ENCODE data around the gene ADCY1.

ADCY1 gene

GRCh38 chr7:45657890-45658715 is 83.9 kb downstream of the ADCY1 start:
- no peaks in the 10 kb centered on the region for H3K4me1 Mint-ChIP-seq
- no peak for ATAC-seq
- H3K36me3 Mint-ChIP-seq = no peaks in the 10 kb centered on the region
- no peaks in the 10 kb centered on the region for H3K9me3 Mint-ChIP-seq
- no peak overlapping the region for H3K27ac Mint-ChIP-seq
- peaks cover 8% of the 10 kb centered on the region for H3K27me3 Mint-ChIP-seq
- no peak overlapping the region for H3K4me3 Mint-ChIP-seq

GRCh38 chr7:45658716-45659495 is 84.7 kb downstream of the ADCY1 start:
- Mint-ChIP-seq H3K4me1 (no peaks in the 10 kb centered on the region), H3K27me3 (peaks cover 8% of the 10 kb centered on the region), H3K9me3 (no peaks in the 10 kb centered on the region), H3K36me3 (no peaks in the 10 kb centered on the region), H3K27ac (no peak overlapping the region), H3K4me3 (no peak overlapping the region)
- no peak for ATAC-seq

- Mint-ChIP-seq H3K36me3 (no peaks in the 10 kb centered on the region), H3K27ac (no peak overlapping the region), H3K9me3 (no peaks in the 10 kb centered on the region), H3K4me1 (no peaks in the 10 kb centered on the region), H3K4me3 (no peak overlapping the region), H3K27me3 (peaks cover 8% of the 10 kb centered on the region)
- no peak for ATAC-seq
Measured at GRCh38 chr7:45659496-45660139, 85.5 kb downstream of the ADCY1 start.

- Mint-ChIP-seq H3K36me3 (no peaks in the 10 kb centered on the region), H3K27ac (no peak overlapping the region)
- no peak for ATAC-seq
Measured at GRCh38 chr7:45660201-45660900, 86.2 kb downstream of the ADCY1 start.

GRCh38 chr7:45660901-45661211 is 86.7 kb downstream of the ADCY1 start:
- ATAC-seq = no peak
- Mint-ChIP-seq H3K27ac (no peak overlapping the region), H3K4me1 (no peaks in the 10 kb centered on the region), H3K9me3 (no peaks in the 10 kb centered on the region), H3K4me3 (no peak overlapping the region), H3K36me3 (no peaks in the 10 kb centered on the region), H3K27me3 (peaks cover 8% of the 10 kb centered on the region)

More at GRCh38 chr7:45660201-45660900, 86.2 kb downstream of the ADCY1 start:
- Mint-ChIP-seq H3K9me3 (no peaks in the 10 kb centered on the region), H3K4me1 (no peaks in the 10 kb centered on the region), H3K27me3 (peaks cover 8% of the 10 kb centered on the region), H3K4me3 (no peak overlapping the region)

GRCh38 chr7:45661302-45661995 is 87.3 kb downstream of the ADCY1 start:
- Mint-ChIP-seq H3K27ac (no peak overlapping the region), H3K4me1 (no peaks in the 10 kb centered on the region), H3K36me3 (no peaks in the 10 kb centered on the region), H3K4me3 (no peak overlapping the region), H3K9me3 (no peaks in the 10 kb centered on the region), H3K27me3 (peaks cover 8% of the 10 kb centered on the region)
- ATAC-seq = no peak

GRCh38 chr7:45662018-45662417 is 87.8 kb downstream of the ADCY1 start:
- H3K4me1 Mint-ChIP-seq = no peaks in the 10 kb centered on the region
- no peaks in the 10 kb centered on the region for H3K9me3 Mint-ChIP-seq
- H3K36me3 Mint-ChIP-seq = no peaks in the 10 kb centered on the region
- no peak overlapping the region for H3K27ac Mint-ChIP-seq
- H3K4me3 Mint-ChIP-seq = no peak overlapping the region
- no peak for ATAC-seq
- H3K27me3 Mint-ChIP-seq = peaks cover 8% of the 10 kb centered on the region

- H3K27me3 Mint-ChIP-seq = peaks cover 8% of the 10 kb centered on the region
- H3K36me3 Mint-ChIP-seq = no peaks in the 10 kb centered on the region
Measured at GRCh38 chr7:45662540-45663166, 88.5 kb downstream of the ADCY1 start.

GRCh38 chr7:45663167-45663921 is 89.2 kb downstream of the ADCY1 start:
- Mint-ChIP-seq H3K4me3 (no peak overlapping the region), H3K27ac (no peak overlapping the region), H3K4me1 (no peaks in the 10 kb centered on the region), H3K36me3 (no peaks in the 10 kb centered on the region), H3K9me3 (no peaks in the 10 kb centered on the region), H3K27me3 (peaks cover 8% of the 10 kb centered on the region)
- ATAC-seq = no peak

More at GRCh38 chr7:45662540-45663166, 88.5 kb downstream of the ADCY1 start:
- Mint-ChIP-seq H3K27ac (no peak overlapping the region), H3K9me3 (no peaks in the 10 kb centered on the region), H3K4me3 (no peak overlapping the region), H3K4me1 (no peaks in the 10 kb centered on the region)
- no peak for ATAC-seq

GRCh38 chr7:45663965-45664633 is 89.9 kb downstream of the ADCY1 start:
- Mint-ChIP-seq H3K4me1 (no peaks in the 10 kb centered on the region), H3K9me3 (no peaks in the 10 kb centered on the region), H3K36me3 (no peaks in the 10 kb centered on the region), H3K4me3 (no peak overlapping the region), H3K27ac (no peak overlapping the region), H3K27me3 (peaks cover 8% of the 10 kb centered on the region)
- ATAC-seq = no peak

GRCh38 chr7:45665172-45665571 is 91.0 kb downstream of the ADCY1 start:
- H3K4me1 Mint-ChIP-seq = no peaks in the 10 kb centered on the region
- no peaks in the 10 kb centered on the region for H3K36me3 Mint-ChIP-seq
- H3K9me3 Mint-ChIP-seq = no peaks in the 10 kb centered on the region

GRCh38 chr7:45670227-45670626 is 96.1 kb downstream of the ADCY1 start:
- no peak overlapping the region for H3K27ac Mint-ChIP-seq
- H3K27me3 Mint-ChIP-seq = peaks cover 9% of the 10 kb centered on the region
- H3K9me3 Mint-ChIP-seq = peaks cover 3% of the 10 kb centered on the region
- H3K4me1 Mint-ChIP-seq = no peaks in the 10 kb centered on the region
- H3K36me3 Mint-ChIP-seq = no peaks in the 10 kb centered on the region
- H3K4me3 Mint-ChIP-seq = no peak overlapping the region
- no peak for ATAC-seq

More at GRCh38 chr7:45665172-45665571, 91.0 kb downstream of the ADCY1 start:
- no peak overlapping the region for H3K27ac Mint-ChIP-seq
- no peaks in the 10 kb centered on the region for H3K27me3 Mint-ChIP-seq
- H3K4me3 Mint-ChIP-seq = no peak overlapping the region
- no peak for ATAC-seq

GRCh38 chr7:45670717-45671116 is 96.5 kb downstream of the ADCY1 start:
- H3K36me3 Mint-ChIP-seq = no peaks in the 10 kb centered on the region
- no peak for ATAC-seq
- H3K4me3 Mint-ChIP-seq = no peak overlapping the region
- H3K27ac Mint-ChIP-seq = no peak overlapping the region
- H3K9me3 Mint-ChIP-seq = peaks cover 3% of the 10 kb centered on the region
- peaks cover 12% of the 10 kb centered on the region for H3K27me3 Mint-ChIP-seq
- no peaks in the 10 kb centered on the region for H3K4me1 Mint-ChIP-seq

All from stimulated activated memory B cell treated with anti-CD40 and anti-IgM and Interleukin-4, amounts not matched to agents 10 μg/mL and 1 μg/mL and 100 μg/mL, for 72 hours (primary cell).